Stimulated activated CD4-positive, alpha-beta T cell treated with anti-CD3 and anti-CD28 coated beads, Interleukin-4, amount 100 ng/mL, for 48 hours (primary cell): ENCODE measurements around the gene RPS19BP1.
A peak's percentile ranks its signal among the peaks of the same experiment; 100 is the strongest.
"Not testable (repeated sequence)": the region's sequence is repeated elsewhere in the genome, so short reads cannot be mapped to it uniquely, and the experiment has no call there.

ENCODE experiments used
- DNase-seq, 2 donors: peaks; one replicate each; pipeline ENCODE4 v3.0.0-alpha.2; 2020; ENCODE audit warnings: low read depth in 2 of 2

The RPS19BP1 gene

GRCh38 chr22:39514373-39514973 lies 18.1 kb downstream of the RPS19BP1 start:
- peak in 1 of 2 donors; percentile 46 for DNase-seq

- no peak for DNase-seq
These were observed 18.8 kb downstream of the RPS19BP1 start for GRCh38 chr22:39513791-39514190.

GRCh38 chr22:39512026-39512425 lies 20.5 kb downstream of the RPS19BP1 start:
- DNase-seq, result no peak

- no peak for DNase-seq
These were observed 21.3 kb downstream of the RPS19BP1 start for GRCh38 chr22:39511226-39511625.

- DNase-seq, result no peak
These were observed 21.9 kb downstream of the RPS19BP1 start for GRCh38 chr22:39510529-39511149.

- DNase-seq, result no peak
These were observed 24.2 kb downstream of the RPS19BP1 start for GRCh38 chr22:39508393-39508792.

- not testable (repeated sequence) for DNase-seq
These were observed 25.5 kb downstream of the RPS19BP1 start for GRCh38 chr22:39507021-39507420.

GRCh38 chr22:39504071-39504470 lies 28.5 kb downstream of the RPS19BP1 start:
- DNase-seq, result no peak

- no peak for DNase-seq
These were observed 28.9 kb downstream of the RPS19BP1 start for GRCh38 chr22:39503630-39504029.

GRCh38 chr22:39502789-39503409 lies 29.6 kb downstream of the RPS19BP1 start:
- no peak for DNase-seq

- DNase-seq, result peak; percentile 93 to 94
These were observed 30.3 kb downstream of the RPS19BP1 start, which contains the start of gene MIEF1 for GRCh38 chr22:39502109-39502788. Gene MIEF1, plus strand, starts transcription at chr22:39502290. Its CDS starts 9,005 bp downstream, at chr22:39511295.

- no peak for DNase-seq
These were observed 30.9 kb downstream of the RPS19BP1 start for GRCh38 chr22:39501644-39502108.

- no peak for DNase-seq
These were observed 32.4 kb downstream of the RPS19BP1 start for GRCh38 chr22:39500101-39500500.

- DNase-seq, result no peak
These were observed 33.7 kb downstream of the RPS19BP1 start for GRCh38 chr22:39498802-39499201.

- DNase-seq, result no peak
These were observed 34.2 kb downstream of the RPS19BP1 start for GRCh38 chr22:39498368-39498767.

- no peak for DNase-seq
These were observed 35.1 kb downstream of the RPS19BP1 start for GRCh38 chr22:39497429-39497828.

- peak; percentile 55 to 58 for DNase-seq
These were observed 36.3 kb downstream of the RPS19BP1 start for GRCh38 chr22:39496131-39496838.

GRCh38 chr22:39494471-39495120 lies 38.0 kb downstream of the RPS19BP1 start:
- no peak for DNase-seq

- no peak for DNase-seq
These were observed 38.8 kb downstream of the RPS19BP1 start for GRCh38 chr22:39493759-39494158.

GRCh38 chr22:39492186-39492585 lies 40.4 kb downstream of the RPS19BP1 start:
- no peak for DNase-seq

- DNase-seq, result no peak
These were observed 40.9 kb downstream of the RPS19BP1 start for GRCh38 chr22:39491696-39492095.
